ENCODE results near the gene ODC1. TPM values are rescaled to one million over a fixed set of nuclear protein-coding genes. Genes with fewer than 3 reads are reported as not detected.
A peak's percentile ranks its signal among the peaks of the same experiment; 100 is the strongest.

ODC1 gene
- total and polyA plus RNA-seq, 2 donors: 49.6 to 127 TPM

GRCh38 chr2:10441948-10442347 is 6.2 kb downstream of the ODC1 start:
- no peaks in the 10 kb centered on the region for H3K27me3 ChIP-seq (ENCODE audit: control insufficient read depth in 2 of 2, insufficient read depth in 1 of 2, low read length in 1 of 2)
- H3K9me3 ChIP-seq (ENCODE audit: control insufficient read depth in 2 of 2, insufficient read depth in 1 of 2, low read length in 1 of 2): peaks cover 0 to 3% of the 10 kb centered on the region in 2 donors
- 96% methylated on average over 8 of the region's 8 CpGs for WGBS
- H3K36me3 ChIP-seq (ENCODE audit: control insufficient read depth in 2 of 2, insufficient read depth in 2 of 2, low read length in 1 of 2): peaks cover 52 to 68% of the 10 kb centered on the region in 2 donors
- no peak overlapping the region for H3K4me3 ChIP-seq (ENCODE audit: low read length in 2 of 2)
- peaks cover 0 to 32% of the 10 kb centered on the region in 2 donors for H3K4me1 ChIP-seq (ENCODE audit: control insufficient read depth in 2 of 2, insufficient read depth in 2 of 2, low read length in 2 of 2)
- no peak overlapping the region for H3K27ac ChIP-seq (ENCODE audit: low read depth in 1 of 2, low read length in 1 of 2)
- DNase-seq (ENCODE audit: low read depth in 6 of 9, low spot score in 9 of 9): no peak

GRCh38 chr2:10440736-10441135 is 7.4 kb downstream of the ODC1 start:
- peaks cover 52 to 68% of the 10 kb centered on the region in 2 donors for H3K36me3 ChIP-seq (ENCODE audit: control insufficient read depth in 2 of 2, insufficient read depth in 2 of 2, low read length in 1 of 2)
- no peak for DNase-seq (ENCODE audit: low read depth in 6 of 9, low spot score in 9 of 9)
- no peak overlapping the region for H3K27ac ChIP-seq (ENCODE audit: low read depth in 1 of 2, low read length in 1 of 2)
- H3K9me3 ChIP-seq (ENCODE audit: control insufficient read depth in 2 of 2, insufficient read depth in 1 of 2, low read length in 1 of 2): peaks cover 0 to 3% of the 10 kb centered on the region in 2 donors
- no peak overlapping the region for H3K4me3 ChIP-seq (ENCODE audit: low read length in 2 of 2)
- H3K27me3 ChIP-seq (ENCODE audit: control insufficient read depth in 2 of 2, insufficient read depth in 1 of 2, low read length in 1 of 2): no peaks in the 10 kb centered on the region
- WGBS: 91% methylated on average over 6 of the region's 6 CpGs
- peaks cover 0 to 27% of the 10 kb centered on the region in 2 donors for H3K4me1 ChIP-seq (ENCODE audit: control insufficient read depth in 2 of 2, insufficient read depth in 2 of 2, low read length in 2 of 2)

- peaks cover 0 to 3% of the 10 kb centered on the region in 2 donors for H3K9me3 ChIP-seq (ENCODE audit: control insufficient read depth in 2 of 2, insufficient read depth in 1 of 2, low read length in 1 of 2)
- DNase-seq (ENCODE audit: low read depth in 6 of 9, low spot score in 9 of 9): no peak
- peaks cover 52 to 65% of the 10 kb centered on the region in 2 donors for H3K36me3 ChIP-seq (ENCODE audit: control insufficient read depth in 2 of 2, insufficient read depth in 2 of 2, low read length in 1 of 2)
- H3K4me1 ChIP-seq (ENCODE audit: control insufficient read depth in 2 of 2, insufficient read depth in 2 of 2, low read length in 2 of 2): peaks cover 0 to 27% of the 10 kb centered on the region in 2 donors
- WGBS: 99% methylated on average over 8 of the region's 8 CpGs
- no peaks in the 10 kb centered on the region for H3K27me3 ChIP-seq (ENCODE audit: control insufficient read depth in 2 of 2, insufficient read depth in 1 of 2, low read length in 1 of 2)
- no peak overlapping the region for H3K27ac ChIP-seq (ENCODE audit: low read depth in 1 of 2, low read length in 1 of 2)
- H3K4me3 ChIP-seq (ENCODE audit: low read length in 2 of 2): no peak overlapping the region
These were observed 8.2 kb downstream of the ODC1 start for GRCh38 chr2:10439971-10440370.

DNA sequence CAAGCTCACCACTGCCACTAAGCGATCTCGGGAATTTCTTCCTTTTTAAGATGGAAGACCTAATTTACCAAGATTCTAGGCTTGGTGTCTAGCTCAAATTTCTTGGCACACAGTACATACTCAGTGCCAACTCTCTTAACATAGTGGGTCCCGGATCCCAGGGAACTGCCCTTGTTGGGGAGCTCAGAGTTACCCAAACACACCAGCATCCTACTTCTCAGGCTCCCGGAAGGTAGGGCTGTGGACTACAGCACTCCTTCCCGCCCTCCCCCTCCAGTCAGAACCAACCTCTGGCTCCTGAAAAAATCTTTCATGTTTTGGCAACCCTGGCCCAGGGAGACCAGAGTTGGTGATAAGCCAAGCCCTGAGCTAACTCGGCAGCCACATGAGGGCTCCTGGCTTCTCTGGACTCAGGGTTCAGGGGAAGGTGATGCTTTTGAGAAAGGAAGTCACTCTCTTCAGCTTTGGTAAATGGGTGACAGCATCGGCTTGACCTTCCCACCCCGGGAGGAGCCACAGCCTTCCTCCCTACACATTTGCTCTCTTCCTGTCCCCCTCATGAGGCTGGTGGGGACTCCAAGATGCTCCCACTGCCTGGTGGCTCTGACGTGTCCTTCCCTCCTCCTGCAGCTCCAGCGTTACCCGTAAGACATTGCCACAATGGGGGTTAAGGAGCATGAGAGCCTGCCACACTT is 8.8 kb downstream of the ODC1 start:
- 95% methylated on average over 11 of the region's 11 CpGs for WGBS
- Histone ChIP-seq H3K36me3 (ENCODE audit: control insufficient read depth in 2 of 2, insufficient read depth in 2 of 2, low read length in 1 of 2) (peaks cover 50 to 58% of the 10 kb centered on the region in 2 donors), H3K4me3 (ENCODE audit: low read length in 2 of 2) (no peak overlapping the region), H3K9me3 (ENCODE audit: control insufficient read depth in 2 of 2, insufficient read depth in 1 of 2, low read length in 1 of 2) (peaks cover 0 to 3% of the 10 kb centered on the region in 2 donors), H3K27me3 (ENCODE audit: control insufficient read depth in 2 of 2, insufficient read depth in 1 of 2, low read length in 1 of 2) (no peaks in the 10 kb centered on the region), H3K4me1 (ENCODE audit: control insufficient read depth in 2 of 2, insufficient read depth in 2 of 2, low read length in 2 of 2) (peaks cover 0 to 31% of the 10 kb centered on the region in 2 donors), H3K27ac (ENCODE audit: low read depth in 1 of 2, low read length in 1 of 2) (no peak overlapping the region)
- no peak for DNase-seq (ENCODE audit: low read depth in 6 of 9, low spot score in 9 of 9)

DNA sequence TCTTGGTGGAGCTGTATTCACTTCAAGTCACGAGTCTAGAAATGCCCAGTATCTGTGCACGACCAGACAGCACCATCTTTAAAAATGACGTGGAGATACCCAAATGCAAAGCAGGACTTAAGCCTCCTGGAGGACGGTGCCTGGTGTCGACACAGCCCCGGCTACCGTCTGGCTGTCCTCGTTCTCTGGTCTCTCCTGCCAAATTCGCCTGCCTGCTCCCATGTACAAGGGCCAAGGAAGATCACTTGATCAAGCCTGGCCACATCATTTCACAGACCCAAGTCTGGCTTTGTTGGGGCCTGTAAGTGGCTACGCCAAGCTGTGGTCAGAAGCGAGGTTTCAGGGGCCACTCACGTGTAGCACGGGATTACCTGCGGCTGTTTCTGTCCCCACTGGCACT is 9.4 kb downstream of the ODC1 start:
- peaks cover 0 to 3% of the 10 kb centered on the region in 2 donors for H3K9me3 ChIP-seq (ENCODE audit: control insufficient read depth in 2 of 2, insufficient read depth in 1 of 2, low read length in 1 of 2)
- peaks cover 0 to 31% of the 10 kb centered on the region in 2 donors for H3K4me1 ChIP-seq (ENCODE audit: control insufficient read depth in 2 of 2, insufficient read depth in 2 of 2, low read length in 2 of 2)
- H3K4me3 ChIP-seq (ENCODE audit: low read length in 2 of 2): no peak overlapping the region
- H3K27ac ChIP-seq (ENCODE audit: low read depth in 1 of 2, low read length in 1 of 2): peak overlapping the region in 1 of 2 donors; percentile 21
- peaks cover 0 to 1% of the 10 kb centered on the region in 2 donors for H3K27me3 ChIP-seq (ENCODE audit: control insufficient read depth in 2 of 2, insufficient read depth in 1 of 2, low read length in 1 of 2)
- 97% methylated on average over 14 of the region's 14 CpGs for WGBS
- H3K36me3 ChIP-seq (ENCODE audit: control insufficient read depth in 2 of 2, insufficient read depth in 2 of 2, low read length in 1 of 2): peaks cover 43 to 52% of the 10 kb centered on the region in 2 donors
- no peak for DNase-seq (ENCODE audit: low read depth in 6 of 9, low spot score in 9 of 9)

DNA sequence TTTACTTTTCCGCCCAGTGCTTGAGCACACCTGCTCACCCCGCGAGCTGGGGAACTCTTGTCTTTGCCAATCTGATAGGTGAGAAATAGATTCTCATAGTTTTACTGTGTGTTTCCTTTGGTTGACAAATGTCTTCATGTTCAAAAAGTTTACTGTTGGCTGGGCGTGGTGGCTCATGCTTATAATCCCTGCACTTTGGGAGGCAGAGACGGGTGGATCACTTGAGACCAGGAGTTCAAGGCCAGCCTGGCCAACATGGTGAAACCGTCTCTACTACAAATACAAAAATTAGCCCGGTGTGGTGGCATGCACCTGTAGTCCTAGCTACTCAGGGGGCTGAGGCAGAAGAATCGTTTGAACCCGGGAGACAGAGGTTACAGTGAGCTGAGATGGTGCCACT is 10.3 kb downstream of the ODC1 start:
- no peak overlapping the region for H3K4me3 ChIP-seq (ENCODE audit: low read length in 2 of 2)

DNA sequence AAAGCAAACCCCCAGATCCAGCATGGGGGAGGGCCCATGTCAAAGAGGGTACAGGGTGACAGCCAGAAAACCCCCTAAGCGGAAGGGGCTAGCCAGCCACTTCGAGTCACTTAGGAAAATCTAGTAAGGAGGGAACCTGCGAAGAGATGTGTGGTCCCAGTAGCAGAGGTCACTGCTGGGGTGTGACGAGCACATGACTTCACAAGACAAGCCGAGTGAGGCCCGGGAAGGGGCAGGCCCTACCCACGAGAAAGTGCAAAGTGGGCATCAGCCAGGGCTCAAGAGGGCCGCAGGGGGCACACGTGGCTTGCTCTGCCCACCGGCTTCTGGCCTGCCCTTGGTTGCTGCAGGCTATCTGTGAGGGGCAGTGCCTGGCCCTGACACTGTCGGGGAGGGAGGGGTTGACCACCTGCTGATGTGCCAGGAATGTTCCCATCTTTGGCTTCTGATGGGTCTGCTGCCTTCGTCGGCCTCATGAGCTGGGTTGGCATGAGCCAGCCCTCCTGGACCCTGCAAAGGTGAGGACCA is 11.5 kb downstream of the ODC1 start:
- H3K4me3 ChIP-seq (ENCODE audit: low read length in 2 of 2): no peak overlapping the region
- H3K27ac ChIP-seq (ENCODE audit: low read depth in 1 of 2, low read length in 1 of 2): no peak overlapping the region
- 93% methylated on average over 13 of the region's 13 CpGs for WGBS
- peaks cover 26 to 31% of the 10 kb centered on the region in 2 donors for H3K36me3 ChIP-seq (ENCODE audit: control insufficient read depth in 2 of 2, insufficient read depth in 2 of 2, low read length in 1 of 2)
- no peak for DNase-seq (ENCODE audit: low read depth in 6 of 9, low spot score in 9 of 9)
- peaks cover 2 to 40% of the 10 kb centered on the region in 2 donors for H3K4me1 ChIP-seq (ENCODE audit: control insufficient read depth in 2 of 2, insufficient read depth in 2 of 2, low read length in 2 of 2)
- H3K9me3 ChIP-seq (ENCODE audit: control insufficient read depth in 2 of 2, insufficient read depth in 1 of 2, low read length in 1 of 2): peaks cover 0 to 3% of the 10 kb centered on the region in 2 donors
- H3K27me3 ChIP-seq (ENCODE audit: control insufficient read depth in 2 of 2, insufficient read depth in 1 of 2, low read length in 1 of 2): peaks cover 13 to 20% of the 10 kb centered on the region in 2 donors

More for the DNA sequence above, 10.3 kb downstream of the ODC1 start:
- Histone ChIP-seq H3K4me1 (ENCODE audit: control insufficient read depth in 2 of 2, insufficient read depth in 2 of 2, low read length in 2 of 2) (peaks cover 0 to 31% of the 10 kb centered on the region in 2 donors), H3K36me3 (ENCODE audit: control insufficient read depth in 2 of 2, insufficient read depth in 2 of 2, low read length in 1 of 2) (peaks cover 37 to 43% of the 10 kb centered on the region in 2 donors), H3K27ac (ENCODE audit: low read depth in 1 of 2, low read length in 1 of 2) (peak overlapping the region in 1 of 2 donors; percentile 56), H3K9me3 (ENCODE audit: control insufficient read depth in 2 of 2, insufficient read depth in 1 of 2, low read length in 1 of 2) (peaks cover 0 to 3% of the 10 kb centered on the region in 2 donors), H3K27me3 (ENCODE audit: control insufficient read depth in 2 of 2, insufficient read depth in 1 of 2, low read length in 1 of 2) (peaks cover 3 to 9% of the 10 kb centered on the region in 2 donors)
- peak in 1 of 9 donors; percentile 44 for DNase-seq (ENCODE audit: low read depth in 6 of 9, low spot score in 9 of 9)
- 92% methylated on average over 9 of the region's 9 CpGs for WGBS

DNA sequence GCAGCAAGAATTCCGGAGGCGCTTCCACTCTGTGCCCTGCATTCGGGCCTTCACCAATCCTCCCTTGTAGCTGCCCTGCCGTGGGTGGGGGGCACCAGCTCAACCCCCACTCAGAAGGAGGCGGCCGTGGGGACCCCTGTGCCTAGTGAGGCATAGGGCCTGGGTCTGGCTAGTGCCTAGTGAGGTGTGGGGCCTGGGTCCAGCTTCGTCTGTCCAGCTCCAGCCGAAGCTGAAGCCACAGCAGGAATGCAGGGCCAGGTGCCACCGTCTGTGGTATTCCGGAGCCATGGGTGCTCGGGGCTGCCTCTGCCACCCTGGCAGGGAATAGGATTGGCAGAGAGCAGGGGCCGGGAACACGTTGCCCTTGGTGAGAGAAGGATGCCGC is 12.3 kb downstream of the ODC1 start:
- no peak overlapping the region for H3K4me3 ChIP-seq (ENCODE audit: low read length in 2 of 2)
- no peak for DNase-seq (ENCODE audit: low read depth in 6 of 9, low spot score in 9 of 9)
- H3K36me3 ChIP-seq (ENCODE audit: control insufficient read depth in 2 of 2, insufficient read depth in 2 of 2, low read length in 1 of 2): peaks cover 18 to 23% of the 10 kb centered on the region in 2 donors
- H3K4me1 ChIP-seq (ENCODE audit: control insufficient read depth in 2 of 2, insufficient read depth in 2 of 2, low read length in 2 of 2): peaks cover 2 to 40% of the 10 kb centered on the region in 2 donors
- WGBS: 87% methylated on average over 14 of the region's 14 CpGs
- H3K27me3 ChIP-seq (ENCODE audit: control insufficient read depth in 2 of 2, insufficient read depth in 1 of 2, low read length in 1 of 2): peaks cover 19 to 27% of the 10 kb centered on the region in 2 donors
- H3K27ac ChIP-seq (ENCODE audit: low read depth in 1 of 2, low read length in 1 of 2): no peak overlapping the region
- H3K9me3 ChIP-seq (ENCODE audit: control insufficient read depth in 2 of 2, insufficient read depth in 1 of 2, low read length in 1 of 2): peaks cover 0 to 3% of the 10 kb centered on the region in 2 donors
